CD4-positive, alpha-beta T cell treated with Interleukin-6 for 4 hours (primary cell): ENCODE data around the gene PFKP.
A peak's percentile ranks its signal among the peaks of the same experiment; 100 is the strongest.

Experiments
- DNase-seq: peaks from one replicate; pipeline ENCODE4 v3.0.0-alpha.2; 2020; ENCODE audit warnings: mixed read lengths

The PFKP gene

DNA sequence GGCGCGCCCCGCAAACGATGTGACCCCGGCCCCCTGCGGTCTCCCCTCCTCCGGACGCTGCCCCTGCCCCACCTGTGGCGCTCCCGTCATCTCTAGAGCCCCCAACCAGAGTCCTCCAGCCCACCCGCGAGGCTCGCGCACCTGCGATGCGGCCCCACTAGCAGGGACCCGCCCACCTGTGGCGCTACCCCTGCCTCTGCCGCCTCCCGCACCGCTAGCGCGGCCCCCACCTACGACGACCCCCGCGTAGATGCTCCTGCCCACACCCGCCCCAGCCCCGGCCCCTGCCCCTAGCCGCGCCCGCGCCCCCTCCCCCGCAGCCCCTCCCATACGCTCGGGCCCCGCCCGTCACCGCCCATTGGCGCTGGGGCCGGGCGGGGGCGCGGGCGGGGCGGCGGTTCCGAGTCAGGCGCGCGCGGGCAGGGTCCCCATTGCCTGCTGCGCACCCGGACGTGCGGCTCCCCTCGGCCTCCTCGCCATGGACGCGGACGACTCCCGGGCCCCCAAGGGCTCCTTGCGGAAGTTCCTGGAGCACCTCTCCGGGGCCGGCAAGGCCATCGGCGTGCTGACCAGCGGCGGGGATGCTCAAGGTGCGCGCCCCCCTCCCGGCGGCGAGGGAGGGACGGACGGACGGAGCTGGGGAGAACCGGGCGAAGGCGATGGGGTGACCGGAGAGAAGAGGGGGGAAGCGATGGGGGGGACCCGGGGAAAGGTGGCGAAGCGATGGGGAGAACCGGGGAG, at the start of gene PFKP:
TSS of gene PFKP (plus strand) at position 431 of the 741 bp plus-strand sequence. CDS start at position 479, 48 bp downstream.
- DNase-seq = peak; percentile 71

DNA sequence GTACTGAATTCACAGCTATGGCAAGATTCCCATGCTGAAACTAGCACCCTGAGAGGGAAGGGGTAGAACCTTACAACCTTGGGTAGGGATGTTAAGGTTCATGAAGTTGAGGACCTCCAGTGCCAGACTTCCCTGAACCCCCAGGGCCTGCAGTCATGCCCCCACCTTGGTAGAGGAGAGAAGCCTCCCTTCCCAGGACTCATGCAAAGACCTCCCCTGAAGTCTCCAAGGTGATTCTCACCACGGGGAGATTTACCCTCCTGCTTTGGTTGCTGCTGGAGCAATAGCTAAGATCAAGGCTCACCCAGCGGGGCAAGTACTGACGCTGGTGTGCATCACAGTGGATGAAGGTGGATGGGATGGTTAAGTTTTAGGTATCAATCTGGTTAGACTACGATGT, 49.1 kb upstream of the PFKP start:
- no peak for DNase-seq

DNA sequence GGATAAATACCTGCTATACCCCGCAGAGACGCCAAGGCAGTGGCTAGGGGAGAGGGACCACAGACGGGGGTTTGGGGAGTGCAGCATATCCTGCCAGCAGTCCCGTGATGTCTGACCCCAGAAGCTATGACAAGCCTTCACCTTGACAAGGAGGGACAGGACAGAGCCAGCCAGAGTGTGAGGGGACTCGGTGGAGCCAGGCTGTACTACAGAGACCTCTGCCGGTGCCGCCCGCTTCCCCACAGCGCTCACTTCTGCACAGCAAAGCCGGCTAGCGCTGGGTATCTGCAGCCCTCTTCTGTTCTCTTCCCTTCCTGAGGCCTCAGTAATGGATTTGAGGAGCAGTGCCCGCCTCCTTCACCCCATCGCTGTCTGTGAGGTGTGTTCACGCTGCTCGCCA, 47.0 kb upstream of the PFKP start:
- DNase-seq = no peak

DNA sequence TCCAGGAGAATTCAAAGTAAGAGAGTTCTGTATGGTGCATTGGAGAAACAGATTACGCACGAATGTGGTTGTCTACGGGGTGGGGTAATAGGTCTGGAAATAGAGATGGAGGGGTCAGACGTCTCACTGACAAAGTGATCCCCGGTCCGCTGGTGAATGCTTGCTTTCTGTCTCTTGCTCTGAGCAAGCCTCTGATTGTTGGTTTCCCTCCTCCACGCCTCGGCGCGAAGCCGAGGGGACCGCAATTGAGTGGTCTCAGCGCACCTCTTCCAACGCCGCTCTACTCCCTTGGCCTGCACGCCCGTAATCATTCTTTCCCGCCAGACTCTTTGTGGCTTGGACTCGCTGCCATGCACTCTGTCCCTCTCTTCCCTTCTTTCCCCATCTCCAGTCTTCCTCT, 46.5 kb upstream of the PFKP start:
- no peak for DNase-seq

DNA sequence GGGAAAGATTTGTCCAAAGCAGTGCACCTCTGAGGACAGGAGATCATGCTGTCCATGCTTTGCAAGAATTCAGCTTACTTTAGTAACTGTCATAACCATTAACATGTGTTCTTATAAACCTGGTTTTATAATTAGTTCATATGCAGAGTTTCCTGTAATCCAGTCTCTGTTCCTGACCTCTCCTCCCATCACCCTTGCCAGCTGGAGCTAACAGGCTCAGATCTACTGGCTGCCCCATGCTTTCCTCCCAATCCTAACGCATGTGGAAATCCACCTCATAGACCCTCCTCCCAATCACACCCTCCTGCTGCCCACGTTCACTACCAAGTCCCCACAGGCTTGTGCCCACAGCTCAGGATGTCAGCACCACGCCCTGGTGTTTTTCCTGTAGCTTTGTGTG, 45.3 kb upstream of the PFKP start:
- DNase-seq = no peak

DNA sequence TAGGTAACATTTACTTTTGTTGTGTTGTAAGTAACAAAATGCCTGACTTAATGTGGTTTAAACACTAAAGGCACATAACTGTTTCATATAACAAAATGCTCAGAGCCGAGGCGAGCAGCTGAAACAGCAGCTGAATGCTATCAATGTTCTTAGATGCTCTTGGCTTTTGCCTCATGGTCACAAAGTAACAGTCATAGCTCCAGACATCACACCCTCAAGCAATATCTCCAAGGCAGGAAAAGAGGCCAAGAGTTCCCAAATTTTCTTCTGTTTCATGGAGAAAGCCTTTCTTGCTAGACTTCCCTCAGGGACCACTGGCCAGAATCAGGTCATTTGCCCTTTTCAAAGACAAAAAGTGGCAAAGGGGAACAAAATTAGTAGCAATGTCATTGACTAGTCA, 43.5 kb upstream of the PFKP start:
- DNase-seq = no peak

DNA sequence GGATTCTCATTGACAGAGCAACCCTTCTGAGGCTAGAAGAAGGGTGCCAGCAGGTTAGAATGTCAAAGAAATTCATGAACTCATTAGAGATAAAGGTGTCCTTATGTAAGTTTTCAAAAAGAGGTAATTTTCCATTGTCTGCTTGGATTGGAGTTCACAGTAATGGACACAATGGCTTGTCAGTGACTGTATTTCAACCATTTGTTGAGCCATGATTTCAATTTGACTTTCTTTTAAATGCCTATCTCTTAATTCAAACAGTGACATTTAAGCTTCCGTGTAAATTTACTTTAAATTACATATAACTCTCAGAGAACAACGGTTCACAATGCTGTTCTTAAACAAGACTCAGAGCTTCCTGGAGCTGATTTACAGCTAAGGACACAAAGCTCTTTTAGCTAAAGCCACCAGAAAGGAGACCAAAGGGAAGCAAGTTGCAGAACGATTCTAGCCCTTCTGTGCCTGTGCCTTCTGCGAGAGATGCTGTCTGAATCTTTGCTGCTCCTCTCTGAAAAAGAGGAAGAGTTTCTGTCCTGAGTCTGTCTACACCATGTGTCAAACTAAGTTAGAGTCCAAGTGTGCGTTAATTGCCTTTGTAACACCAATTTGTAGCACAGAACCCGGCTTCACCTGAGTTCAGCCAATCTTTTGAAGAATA, 42.2 kb upstream of the PFKP start:
- no peak for DNase-seq

DNA sequence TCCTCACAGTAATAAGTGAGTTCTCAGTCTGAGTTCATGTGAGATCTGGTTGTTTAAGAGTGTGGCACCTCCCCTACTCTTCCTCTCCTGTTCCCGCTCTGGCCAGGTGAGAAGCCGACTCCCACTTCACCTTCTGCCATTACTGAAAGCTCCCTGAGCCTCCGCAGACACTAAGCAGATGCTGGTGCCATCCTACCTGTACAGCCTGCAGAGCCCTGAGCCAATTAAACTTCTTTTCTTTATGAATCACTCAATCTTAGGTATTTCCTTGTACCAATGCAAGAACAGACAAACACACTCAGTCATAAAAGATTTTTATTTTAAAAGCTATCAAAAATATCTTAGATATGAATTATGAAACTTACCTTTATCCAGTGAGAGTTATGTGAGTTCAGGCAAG, 39.5 kb upstream of the PFKP start:
- DNase-seq = no peak

DNA sequence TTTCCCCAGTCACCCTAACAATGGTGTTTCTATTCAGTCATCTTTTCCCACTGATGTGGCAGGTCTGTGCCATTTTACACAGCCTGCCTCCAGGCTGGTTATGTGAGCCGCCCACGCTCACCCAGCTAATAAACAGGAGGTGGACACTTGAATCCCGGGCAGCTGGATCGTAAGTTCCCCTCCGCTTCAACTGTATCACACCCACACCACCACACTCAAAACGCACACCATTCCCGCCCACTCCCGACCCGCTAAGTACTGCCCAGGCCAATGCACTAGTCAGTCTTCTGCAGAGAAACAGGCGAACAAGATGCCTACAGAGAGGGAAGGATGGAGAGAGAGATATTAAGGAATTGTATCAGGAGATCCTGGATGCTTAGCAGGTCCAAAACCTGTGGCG, 38.9 kb upstream of the PFKP start:
- no peak for DNase-seq

DNA sequence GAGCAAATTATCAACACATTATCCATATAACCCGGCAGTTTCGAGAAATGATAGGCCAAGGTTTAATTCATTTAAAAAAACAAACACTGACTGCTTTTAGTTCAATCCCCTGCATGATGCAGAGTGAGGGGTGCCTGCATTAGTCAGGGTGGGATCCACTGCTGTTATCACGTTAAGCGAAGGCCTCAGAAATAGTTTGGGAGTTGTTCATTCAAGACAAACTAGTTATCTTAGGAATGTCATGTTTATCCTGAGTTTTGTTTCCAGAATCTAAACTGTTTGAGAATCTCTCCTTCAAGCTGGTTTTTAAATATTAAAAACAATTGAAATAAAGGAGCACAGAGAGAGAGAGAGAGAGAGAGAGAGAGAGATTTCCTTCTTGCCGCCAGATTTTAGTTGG, 36.6 kb upstream of the PFKP start:
- no peak for DNase-seq

DNA sequence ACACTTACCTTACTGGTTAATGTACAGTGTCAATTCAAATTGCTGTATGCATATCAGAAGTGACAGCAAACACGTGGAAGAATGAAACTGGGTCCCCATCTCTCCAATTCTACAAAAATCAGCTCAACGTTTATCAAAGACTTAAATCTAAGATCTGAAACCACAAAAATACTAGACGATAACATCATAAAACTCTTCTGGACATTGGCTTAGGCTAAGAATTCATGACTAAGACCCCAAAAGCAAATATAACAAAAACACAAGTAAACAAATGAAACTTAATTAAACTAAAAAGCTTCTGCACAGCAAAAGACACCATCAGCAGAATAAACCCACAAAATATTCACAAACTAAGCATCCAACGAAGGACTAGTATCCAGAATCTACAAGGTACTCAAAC, 35.9 kb upstream of the PFKP start:
- DNase-seq = no peak

DNA sequence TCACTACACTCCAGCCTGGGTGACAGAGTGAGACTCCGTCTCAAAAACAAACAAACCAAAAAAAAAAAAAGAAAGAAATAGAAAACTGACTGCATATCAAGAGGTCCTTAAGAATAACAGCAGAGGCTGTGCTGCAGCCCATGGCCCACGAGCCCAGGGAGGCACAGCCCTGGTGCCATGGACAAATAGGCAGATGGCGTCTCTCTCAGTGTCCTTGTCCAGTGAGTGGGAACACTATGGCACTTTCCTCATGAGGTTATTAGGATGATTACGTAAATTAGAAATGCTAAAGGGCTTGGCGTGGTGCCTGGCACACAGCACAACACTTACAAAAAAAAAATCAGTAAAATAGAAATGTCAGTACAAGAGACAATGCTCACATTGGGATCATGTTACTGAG, 33.4 kb upstream of the PFKP start:
- no peak for DNase-seq

DNA sequence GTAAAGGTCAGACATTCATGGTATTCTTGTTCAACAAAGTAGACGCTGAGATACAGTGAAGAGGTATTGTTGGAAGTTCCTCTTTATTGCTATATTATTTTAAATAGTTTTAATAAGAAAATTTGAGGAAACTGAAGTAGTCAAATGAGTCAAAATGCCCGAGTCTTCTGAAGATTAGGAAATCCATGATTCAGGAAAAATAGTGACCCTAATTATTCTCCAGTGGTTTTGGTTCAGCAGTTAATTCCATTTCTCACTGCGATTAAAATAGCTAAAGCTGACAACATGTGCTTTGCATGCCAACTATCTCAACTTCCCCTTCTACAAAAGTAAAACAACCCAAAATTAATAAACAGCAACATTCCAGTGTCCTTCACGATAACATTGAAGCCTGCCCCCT, 32.7 kb upstream of the PFKP start:
- DNase-seq = no peak

DNA sequence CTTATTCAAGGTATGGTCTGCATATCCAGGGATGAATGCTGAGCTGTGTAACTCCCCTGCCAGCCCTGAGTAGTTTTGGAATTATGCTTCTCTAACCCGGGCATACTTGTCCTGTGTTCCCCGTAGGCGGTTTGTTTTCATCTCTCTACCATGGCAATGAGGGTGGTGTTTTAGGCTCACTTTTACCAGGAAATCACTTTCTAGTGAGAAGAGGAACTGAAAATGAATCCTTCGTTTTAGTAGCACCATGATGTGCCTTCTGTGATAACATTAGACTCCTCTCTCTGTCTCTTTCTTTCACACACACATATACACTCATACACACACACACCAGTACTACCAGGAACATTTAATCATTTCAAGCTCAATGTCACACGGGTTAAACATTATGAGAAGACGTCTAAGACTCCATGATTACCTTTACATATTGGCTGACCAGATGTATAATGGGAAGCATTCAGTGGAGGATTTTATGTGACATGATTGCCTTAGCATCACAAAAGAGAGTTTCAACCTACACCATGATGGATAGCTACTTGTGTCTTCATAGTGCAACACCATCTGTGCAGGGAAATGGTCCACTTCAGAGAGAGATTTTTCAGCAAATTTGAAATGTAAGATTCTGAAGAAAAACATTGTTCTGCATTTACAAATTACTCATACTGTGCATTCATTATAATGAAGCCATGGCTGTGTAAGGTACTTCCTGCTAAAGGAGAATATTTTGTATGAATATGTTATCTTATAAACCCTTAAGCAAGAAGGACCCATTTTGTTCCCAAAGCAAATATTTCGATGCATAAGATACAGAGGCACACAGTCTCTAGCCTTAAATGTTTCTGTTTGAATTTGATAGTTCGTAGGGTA, 31.0 kb upstream of the PFKP start:
- DNase-seq = no peak

DNA sequence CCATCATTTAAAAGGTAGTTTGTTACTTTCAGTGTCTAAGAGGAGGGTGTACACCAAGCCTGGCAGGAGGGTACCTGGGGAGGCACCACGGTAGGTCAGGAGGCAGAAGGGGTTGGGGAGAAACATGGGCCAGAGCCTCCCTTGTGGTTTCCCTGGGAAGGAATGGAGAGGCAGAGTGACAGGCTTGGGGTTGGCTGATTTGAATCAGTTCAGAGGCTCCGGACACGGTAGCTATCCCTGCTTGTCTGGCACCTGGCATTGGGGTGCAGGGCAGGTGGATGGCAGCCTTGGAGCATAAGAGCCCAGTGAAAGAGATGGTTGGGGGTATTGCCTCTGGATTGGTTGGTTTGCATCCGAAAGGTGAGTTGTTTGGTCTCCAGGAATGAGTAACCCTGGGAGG, 30.2 kb upstream of the PFKP start:
- no peak for DNase-seq

DNA sequence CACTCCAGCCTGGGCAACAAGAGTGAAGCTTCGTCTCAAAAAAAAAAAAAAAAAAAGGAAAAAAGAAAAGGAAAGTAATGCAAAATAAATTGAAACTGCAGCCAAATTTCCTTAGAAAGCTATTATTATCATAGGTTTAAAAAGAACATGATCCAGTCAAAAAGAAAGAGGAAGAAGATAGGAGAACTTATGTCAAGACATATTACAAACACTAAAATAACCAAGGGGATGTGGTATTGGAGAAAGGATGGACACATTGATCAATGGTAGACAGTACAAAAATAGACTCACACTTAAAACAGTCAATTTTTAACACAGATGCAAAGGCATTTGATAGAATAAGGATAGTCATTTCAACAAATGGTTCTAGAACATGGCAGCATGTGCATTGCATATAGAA, 27.3 kb upstream of the PFKP start:
- no peak for DNase-seq

DNA sequence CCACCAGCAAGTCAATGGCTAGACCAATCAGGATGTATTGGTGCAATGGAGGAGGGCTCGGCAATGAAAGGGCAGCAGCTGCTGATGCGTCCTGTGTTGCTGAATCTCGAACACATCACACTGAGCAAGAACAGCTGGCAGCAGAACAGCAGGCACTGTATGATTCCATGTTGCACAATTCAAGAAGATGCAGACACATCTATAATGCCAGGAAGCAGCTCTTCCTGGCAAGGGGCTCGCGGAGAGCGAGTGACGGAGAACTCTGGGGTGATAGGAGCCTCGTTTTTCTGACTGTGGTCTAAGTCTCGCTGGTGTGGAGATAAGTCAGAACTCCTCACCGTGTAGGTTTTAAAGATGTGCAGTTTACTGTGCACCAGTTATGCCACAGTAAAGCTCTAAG, 24.8 kb upstream of the PFKP start:
- DNase-seq = no peak

DNA sequence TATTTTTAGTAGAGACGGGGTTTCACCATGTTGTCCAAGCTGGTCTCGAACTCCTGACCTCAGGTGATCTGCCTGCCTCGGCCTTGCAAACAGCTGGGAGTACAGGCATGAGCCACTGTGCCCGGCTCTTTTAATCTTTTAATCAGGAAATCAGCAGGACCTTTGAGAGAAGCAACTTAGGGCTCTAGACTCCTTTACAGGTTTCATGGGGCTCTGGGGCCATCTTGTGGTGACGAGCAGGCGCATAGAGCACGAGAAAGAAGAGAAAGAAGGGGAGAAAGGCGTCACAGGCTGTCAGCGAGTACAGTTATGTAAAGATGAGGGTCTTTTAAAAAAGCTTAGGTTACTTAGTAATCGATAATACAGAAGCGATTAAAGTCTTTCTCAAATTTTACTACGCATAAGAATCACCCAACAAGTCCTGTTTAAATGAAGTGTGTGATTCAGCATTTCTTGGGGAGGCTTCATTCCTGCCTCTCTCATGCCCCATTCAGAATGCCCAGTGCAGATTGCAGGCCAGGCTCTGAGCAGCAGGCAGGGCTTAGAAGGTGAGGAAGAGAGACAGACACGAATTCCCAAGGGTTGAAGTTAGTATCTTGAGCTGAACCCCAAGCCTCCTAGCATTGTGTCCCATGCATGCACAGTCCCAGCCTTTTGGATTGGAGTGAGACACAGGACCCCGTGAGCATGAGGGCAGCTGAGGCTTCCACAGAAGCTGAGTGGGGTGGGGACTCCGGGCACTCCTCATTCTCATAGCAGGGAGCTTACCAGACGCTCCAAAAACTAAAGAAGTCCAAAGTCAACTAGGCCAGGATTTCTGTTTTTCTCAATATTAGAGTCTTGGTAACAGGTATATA, 23.6 kb upstream of the PFKP start:
- DNase-seq = peak; percentile 43

DNA sequence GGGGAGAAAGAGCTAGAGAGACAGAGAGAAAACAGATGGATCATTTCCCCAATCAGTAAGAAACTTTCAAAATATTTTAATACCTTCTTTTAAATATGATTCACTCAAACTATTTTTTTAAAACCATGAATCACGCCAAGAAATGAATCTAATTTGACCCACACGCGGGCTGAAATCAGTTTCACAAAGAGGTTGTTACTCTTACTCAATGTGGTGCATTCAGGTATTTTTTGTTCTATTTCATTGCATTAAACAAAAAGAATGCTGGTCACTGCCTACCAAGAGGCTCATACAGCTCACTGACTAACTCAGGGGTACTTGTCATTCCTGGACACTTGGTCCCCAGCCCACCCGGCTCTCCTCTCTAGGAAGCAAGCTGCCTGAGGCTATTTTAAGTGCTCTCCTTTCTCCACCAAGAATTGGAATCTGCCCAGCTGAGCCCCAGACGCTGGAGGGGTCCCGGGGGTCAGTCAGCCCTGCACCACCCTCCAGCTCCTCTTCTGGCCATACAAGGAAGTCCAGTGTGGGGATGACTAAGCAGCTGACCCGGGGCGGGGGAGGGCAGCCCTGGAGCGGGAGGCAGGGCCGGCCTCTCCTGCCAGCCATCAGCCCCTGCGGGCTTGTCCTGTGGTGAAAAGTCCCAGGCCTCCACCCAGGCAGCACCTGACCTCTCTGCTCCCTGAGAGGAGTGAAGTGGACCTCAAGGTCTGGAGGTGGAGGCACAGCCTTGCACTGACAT, 21.7 kb upstream of the PFKP start:
- no peak for DNase-seq

DNA sequence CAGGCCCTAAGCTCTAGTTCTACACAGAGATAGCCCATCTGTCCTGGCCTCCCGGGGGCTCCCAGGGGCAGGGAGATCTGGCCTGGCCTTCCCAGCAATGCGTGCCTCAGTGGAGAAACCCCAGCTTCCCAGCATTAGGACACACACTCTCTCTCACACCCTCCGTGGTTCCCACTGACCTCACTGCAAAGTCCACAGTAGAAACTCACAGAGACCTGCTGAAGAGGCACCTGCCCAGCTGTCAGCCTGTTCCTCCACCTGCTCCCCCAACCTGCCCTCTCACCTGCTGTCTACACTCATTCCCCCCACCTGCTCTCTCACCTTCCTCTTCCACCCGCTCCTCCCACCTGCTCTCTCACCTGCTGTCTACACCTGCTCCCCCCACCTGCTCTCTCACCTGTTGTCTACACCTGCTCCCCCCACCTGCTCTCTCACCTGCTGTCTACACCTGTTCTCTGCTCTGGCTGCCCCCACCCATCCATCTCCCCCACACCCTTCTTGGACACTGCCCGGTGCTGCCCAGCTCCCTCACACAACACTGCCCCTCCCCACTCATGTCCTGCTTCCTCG, 21.1 kb upstream of the PFKP start:
- no peak for DNase-seq

DNA sequence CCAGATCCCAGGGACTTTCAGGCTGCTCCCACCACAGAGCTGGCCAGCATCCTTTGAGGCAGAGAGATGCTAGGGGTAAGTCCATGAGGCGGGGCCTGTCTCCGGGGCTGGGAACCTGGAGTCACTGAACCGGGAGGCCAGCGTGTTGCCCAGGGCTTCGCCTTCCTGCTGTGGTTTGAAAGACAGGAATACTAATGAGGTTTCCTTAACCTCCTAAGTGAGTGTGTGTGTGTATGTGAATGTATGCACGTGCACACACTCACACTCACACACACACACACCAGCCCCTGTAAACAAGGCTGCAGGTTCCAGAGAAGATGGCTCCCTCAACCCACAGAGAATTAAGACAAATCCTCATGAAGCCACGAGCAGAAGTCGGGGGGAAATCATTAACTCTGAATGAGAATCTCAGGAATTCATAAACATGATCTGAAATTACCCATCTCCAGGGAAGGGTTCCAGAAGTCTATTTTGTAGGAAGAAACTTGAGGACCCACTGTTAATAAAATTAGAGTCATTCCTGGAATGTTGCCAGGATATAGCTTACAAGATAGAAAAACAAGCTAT, 20.3 kb upstream of the PFKP start:
- DNase-seq = no peak
